GM19438 (cell line): ENCODE measurements around the gene PHF2.
A peak's percentile ranks its signal among the peaks of the same experiment; 100 is the strongest.

Experiments
- ATAC-seq: cut with Tn5 transposase; IDR thresholded peaks from one replicate; pipeline ENCODE4 v1.9.1; 2021; ENCODE audit warnings: low read depth; ENCODE audit not compliant: unreplicated experiment

PHF2 gene

GRCh38 chr9:93567271-93567959 is 9.0 kb upstream of the PHF2 start:
- ATAC-seq: no peak

DNA sequence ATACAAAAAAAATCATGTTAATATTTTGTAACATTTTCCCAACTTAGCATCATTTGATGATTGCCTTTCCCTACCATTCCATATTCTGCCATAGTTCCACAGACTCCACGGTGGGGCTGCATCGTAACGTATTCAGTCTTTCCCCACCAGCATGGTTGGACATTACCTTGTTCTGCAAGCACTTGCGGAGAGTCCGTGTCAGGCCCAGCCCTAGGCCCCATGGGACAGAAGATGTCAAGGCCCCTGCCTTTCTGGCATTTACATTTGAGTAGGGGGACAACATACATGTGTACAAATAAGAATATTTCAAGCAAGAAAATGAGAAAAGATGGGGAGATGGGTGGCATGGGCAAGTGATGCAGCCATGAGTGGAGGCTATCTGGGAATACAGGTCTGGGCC is 8.2 kb upstream of the PHF2 start:
- ATAC-seq: no peak

- ATAC-seq: no peak
Measured at GRCh38 chr9:93569621-93570174, 6.7 kb upstream of the PHF2 start.

DNA sequence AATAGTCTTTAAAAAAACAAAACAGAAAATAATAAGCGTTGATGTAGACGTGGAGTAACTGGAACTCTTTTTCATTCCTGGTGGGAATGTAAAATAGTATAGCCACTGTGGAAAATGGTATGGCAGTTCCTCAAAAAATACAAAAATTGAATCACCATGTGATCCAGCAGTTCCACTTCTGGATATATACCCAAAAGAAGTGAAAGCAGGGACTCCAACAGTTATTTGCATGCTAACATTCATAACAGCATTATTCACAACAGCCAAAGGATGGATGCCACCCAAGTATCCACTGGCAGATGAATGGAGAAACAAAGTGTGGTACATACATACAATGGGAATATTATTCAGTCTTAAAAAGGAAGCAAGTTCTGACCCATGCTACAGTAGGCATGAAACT is 4.2 kb upstream of the PHF2 start:
- ATAC-seq: no peak

GRCh38 chr9:93572636-93573515 is 3.5 kb upstream of the PHF2 start:
- no peak for ATAC-seq

- ATAC-seq: no peak
Measured at GRCh38 chr9:93573516-93573828, 2.9 kb upstream of the PHF2 start.

DNA sequence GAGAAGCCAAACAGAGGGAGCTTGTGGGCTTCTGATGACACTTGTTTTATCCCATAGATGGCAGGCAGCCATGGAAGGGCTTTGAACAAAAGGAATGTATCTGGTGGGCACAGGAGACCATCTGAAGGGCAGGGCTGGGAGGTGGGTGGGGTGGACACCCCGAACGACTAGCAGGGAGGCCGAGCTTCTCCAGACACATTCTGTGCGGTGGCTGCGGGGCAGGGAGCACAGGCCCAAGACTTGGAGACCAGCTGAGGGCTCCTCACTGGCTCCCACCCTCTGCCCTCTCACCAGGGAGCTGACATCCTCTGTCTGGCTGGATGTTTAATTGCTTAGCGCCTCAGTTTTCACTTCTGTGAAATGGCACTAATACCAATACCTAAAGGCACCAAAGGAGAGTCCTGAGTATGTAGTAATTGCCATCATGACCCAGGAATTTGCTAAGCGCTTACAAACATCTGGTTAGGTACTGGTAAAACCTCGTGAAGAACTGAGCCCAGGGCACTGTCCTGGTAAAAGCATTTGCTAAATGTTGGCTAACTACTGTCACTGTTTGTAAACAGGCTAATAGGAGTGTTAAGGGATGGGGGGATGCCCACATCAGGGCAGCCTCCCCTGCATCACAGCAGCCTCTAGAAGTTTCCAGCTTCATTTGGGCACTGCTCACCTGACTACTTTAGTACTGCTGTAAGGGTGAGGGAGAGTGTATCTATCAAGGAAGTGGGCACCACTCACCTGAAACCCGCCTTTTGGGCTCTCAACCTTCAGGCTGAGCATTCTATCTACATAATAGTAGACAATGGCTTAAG is 2.1 kb upstream of the PHF2 start:
- ATAC-seq: no peak

DNA sequence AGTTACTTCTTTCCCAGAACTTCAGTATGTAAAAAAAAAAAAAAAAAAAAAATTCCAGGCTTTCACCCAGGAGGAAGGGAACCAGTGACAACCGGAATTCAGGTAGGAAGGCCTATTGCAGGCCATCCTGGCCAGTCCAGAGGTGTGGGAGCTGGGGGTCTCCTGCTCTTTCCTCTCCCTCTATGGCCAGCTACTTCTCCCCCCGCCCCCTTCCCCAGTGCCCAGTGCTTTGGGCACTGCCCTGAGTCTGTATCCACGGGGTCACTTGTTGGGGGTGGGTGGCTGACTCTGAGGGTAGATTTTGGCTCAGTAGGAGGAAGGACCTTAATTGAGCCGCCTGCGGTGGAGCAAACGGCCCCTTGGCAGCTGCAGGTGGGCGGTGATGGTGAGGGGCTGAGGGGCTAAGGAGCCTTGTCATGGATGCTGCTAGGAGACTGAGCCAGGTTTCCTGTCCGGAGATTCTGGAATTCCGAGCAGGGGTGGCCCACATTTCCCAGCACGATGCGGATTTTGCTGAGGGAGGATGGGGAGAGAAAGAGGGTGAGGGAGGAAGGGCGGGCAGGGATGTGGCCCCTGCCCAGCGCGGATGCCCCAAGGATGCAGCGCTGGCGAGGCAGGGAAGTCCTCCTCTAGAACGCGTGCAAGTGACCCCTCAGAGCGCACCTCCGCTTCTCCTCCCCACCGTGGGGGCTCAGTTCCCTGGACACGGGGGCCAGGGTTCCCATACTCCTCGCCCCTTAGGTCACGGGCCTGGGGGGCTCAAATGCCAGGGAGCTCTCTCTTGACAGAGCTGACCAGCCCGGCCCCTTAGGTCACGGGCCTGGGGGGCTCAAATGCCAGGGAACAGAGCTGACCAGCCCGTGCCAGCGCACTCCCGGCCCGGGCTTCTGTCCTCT is 1.2 kb upstream of the PHF2 start:
- ATAC-seq: no peak

DNA sequence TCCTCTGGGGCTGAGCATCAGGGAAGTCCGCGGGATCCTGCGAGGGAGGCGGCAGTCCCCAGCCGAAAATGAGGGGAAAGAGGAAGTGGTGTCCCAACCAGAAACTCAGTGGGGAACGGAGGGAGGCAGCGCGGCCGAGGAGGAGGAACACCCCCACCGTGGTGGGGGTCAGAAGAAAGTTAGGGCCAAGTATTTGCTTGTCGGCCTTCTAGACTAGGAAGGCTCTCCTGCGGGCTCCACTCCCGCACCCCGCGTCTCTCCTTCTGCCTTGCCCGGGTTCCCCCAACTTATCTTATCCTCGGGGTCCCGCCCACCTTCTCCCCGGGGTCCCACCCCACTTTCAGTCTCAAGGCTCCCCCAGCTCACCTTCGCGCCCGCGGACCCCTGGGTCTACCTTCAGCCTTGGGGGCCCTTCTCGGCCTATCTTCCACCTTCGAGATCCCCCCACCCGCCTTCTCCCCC is 557 bp upstream of the PHF2 start:
- peak; percentile 45 for ATAC-seq

- peak; percentile 7 for ATAC-seq
Measured at GRCh38 chr9:93577078-93577974, 942 bp downstream of the PHF2 start.

DNA sequence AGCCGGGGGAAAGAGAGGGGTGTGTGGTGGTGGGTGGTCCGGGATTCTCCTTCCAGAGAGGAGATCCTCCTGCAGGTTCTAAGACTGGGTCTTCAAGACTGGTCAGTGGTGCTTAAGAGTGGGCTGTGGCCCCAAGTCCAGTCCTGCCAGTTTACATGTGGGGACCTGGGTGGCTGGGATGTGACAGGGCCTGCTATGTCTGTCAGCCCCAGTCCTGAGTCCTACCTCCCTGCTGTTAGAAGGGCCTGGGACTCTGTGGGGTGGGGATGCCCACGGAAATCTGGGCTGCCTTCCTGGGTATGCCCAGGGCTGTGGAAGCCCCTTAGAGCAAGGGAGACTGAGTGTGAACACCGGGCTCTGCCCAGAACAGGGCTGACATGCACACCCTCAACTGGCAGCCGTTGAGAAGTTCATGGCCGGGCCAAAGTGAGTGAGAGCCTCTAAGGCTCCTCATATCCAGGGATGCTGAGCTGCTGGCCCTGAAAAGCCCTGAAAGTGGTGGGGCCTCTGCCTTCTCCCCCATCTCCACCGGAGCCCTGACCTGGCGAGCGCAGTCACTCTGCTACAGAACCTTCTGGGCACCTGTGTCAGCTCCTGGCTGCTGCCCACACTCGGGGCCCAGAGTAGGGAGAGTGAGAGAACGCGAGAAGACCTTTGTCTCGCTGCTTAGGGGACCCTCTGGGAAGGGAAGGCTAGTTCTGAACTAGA is 1.7 kb downstream of the PHF2 start:
- no peak for ATAC-seq

DNA sequence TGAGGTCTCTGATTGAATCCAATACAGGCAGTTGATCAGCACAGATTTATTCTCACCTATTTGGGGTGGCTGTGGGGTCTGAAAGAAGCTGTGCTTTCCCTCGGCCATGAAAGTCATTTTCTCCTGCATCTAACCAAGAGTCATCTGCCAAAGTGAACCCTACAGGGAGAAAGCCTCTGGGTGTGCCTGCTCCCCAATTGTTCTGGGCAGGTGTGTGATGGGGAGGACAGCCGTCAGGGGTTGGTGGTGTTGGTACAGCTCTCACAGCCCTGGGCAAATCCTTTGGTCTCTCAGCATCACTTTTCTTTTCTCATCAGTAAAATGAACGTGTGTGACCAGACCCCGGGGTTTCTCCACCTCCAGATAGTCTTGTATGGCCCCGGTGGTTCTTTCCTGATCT is 2.5 kb downstream of the PHF2 start:
- ATAC-seq: no peak

- ATAC-seq: no peak
Measured at GRCh38 chr9:93579711-93580516, 3.5 kb downstream of the PHF2 start.

GRCh38 chr9:93580654-93581380 is 4.4 kb downstream of the PHF2 start:
- no peak for ATAC-seq

DNA sequence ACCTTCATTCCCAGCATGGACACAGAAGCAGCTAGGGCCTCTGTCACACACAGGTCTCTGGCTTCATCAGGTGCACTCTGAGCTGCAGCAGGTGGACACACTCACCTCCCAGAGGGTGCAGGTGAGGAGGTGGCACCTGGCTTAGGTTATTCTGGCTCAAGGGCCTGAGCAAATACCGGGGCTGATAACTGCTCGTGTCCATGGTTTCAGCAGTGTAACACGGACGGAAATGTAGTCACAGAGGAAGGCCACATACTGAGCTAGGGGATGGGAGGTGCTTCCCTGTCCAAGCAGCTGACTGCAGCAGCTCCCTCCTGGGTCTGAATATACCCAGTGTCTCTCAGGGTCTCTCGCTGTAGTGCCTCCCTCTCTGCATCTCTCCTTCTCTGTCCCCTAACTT is 5.7 kb downstream of the PHF2 start:
- ATAC-seq: no peak

DNA sequence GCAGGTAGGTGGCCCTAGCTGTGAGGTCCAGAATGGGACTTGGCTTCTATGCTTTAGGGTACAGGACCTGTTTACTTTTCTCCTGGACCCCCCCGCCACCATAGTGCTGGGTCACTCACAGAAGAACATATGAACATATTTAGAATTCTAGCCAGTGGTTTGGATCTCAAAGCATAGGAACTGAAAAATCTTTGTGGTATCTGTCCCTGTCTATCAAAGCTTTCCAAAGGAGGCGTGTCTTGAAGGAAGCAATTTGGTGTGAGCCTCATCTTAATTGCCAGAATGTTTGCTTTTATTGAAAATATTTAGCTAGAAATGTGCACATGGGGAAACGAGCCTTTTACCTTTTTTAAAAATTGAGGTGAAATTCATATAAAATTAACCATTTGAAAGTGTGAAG is 6.2 kb downstream of the PHF2 start:
- no peak for ATAC-seq

- no peak for ATAC-seq
Measured at GRCh38 chr9:93585259-93585658, 8.9 kb downstream of the PHF2 start.
